Inflammatory macrophage (primary cell): ENCODE measurements around the gene WIPI1.
"Not testable (repeated sequence)": the region's sequence is repeated elsewhere in the genome, so short reads cannot be mapped to it uniquely, and the experiment has no call there.

Source experiments
- DNase-seq, 2 donors: peaks; one replicate each; pipeline ENCODE4 v3.0.0-alpha.2; 2020 to 2022

Gene WIPI1

GRCh38 chr17:68413597-68414560 lies 43.4 kb downstream of the WIPI1 start:
- DNase-seq, result peak; percentile 39 to 42

- not testable (repeated sequence) for DNase-seq
Observed at GRCh38 chr17:68407656-68408055, 49.6 kb downstream of the WIPI1 start.

- DNase-seq, result not testable (repeated sequence)
Observed at GRCh38 chr17:68403837-68404236, 53.5 kb downstream of the WIPI1 start.

GRCh38 chr17:68403122-68403521 lies 54.2 kb downstream of the WIPI1 start:
- no peak for DNase-seq

- no peak for DNase-seq
Observed at GRCh38 chr17:68401288-68401687, 56.0 kb downstream of the WIPI1 start.

- no peak for DNase-seq
Observed at GRCh38 chr17:68400404-68400735, 56.9 kb downstream of the WIPI1 start.

- DNase-seq, result peak; percentile 78 to 88
Observed at GRCh38 chr17:68399638-68400403, 57.5 kb downstream of the WIPI1 start.

- DNase-seq, result peak; percentile 79 to 80
Observed at GRCh38 chr17:68398691-68399637, 58.3 kb downstream of the WIPI1 start.

GRCh38 chr17:68397108-68397536 lies 60.2 kb downstream of the WIPI1 start:
- no peak for DNase-seq

- DNase-seq, result peak; percentile 37 to 64
Observed at GRCh38 chr17:68396226-68397107, 60.8 kb downstream of the WIPI1 start.

- DNase-seq, result no peak
Observed at GRCh38 chr17:68394608-68395331, 62.5 kb downstream of the WIPI1 start.

GRCh38 chr17:68391561-68392268 lies 65.6 kb downstream of the WIPI1 start:
- no peak for DNase-seq

GRCh38 chr17:68390888-68391545 lies 66.3 kb downstream of the WIPI1 start:
- DNase-seq, result no peak

GRCh38 chr17:68389041-68389440 lies 68.3 kb downstream of the WIPI1 start:
- DNase-seq, result no peak

GRCh38 chr17:68387435-68388218 lies 69.7 kb downstream of the WIPI1 start:
- no peak for DNase-seq

GRCh38 chr17:68385490-68386215 lies 71.6 kb downstream of the WIPI1 start:
- no peak for DNase-seq

GRCh38 chr17:68384941-68385340 lies 72.4 kb downstream of the WIPI1 start:
- DNase-seq, result no peak

GRCh38 chr17:68384471-68384870 lies 72.8 kb downstream of the WIPI1 start:
- peak; percentile 44 to 50 for DNase-seq
